DOHH2 (cell line): Measurements from ENCODE around the gene HORMAD2.

Source experiments
- CTCF ChIP-seq: fragments of 200-600 bp; sonication (generic); IDR thresholded peaks from one replicate; pipeline ENCODE4 v1.5.1; 2014; ENCODE audit warnings: antibody characterized with exemption, mild to moderate bottlenecking, low read depth, low read length; ENCODE audit not compliant: poor library complexity, severe bottlenecking
- EZH2phosphoT487 ChIP-seq: fragments of 200-600 bp; sonication (generic); IDR thresholded peaks from 2 replicates; pipeline ENCODE4 v1.6.1; 2017; ENCODE audit warnings: borderline replicate concordance, mild to moderate bottlenecking, antibody characterized with exemption, low read length, moderate library complexity, mixed read lengths

GRCh38 chr22:30204742-30205111, 124.5 kb downstream of the HORMAD2 start:
- no peak for TF ChIP-seq EZH2phosphoT487
- no peak for TF ChIP-seq CTCF
